H1 (cell line): ENCODE data around the gene NELFA. TPM values are rescaled to one million over a fixed set of nuclear protein-coding genes. Genes with fewer than 3 reads are reported as not detected.

Source experiments
- CBX8 ChIP-seq: fragments of 300-800, 300-1000 bp; sonication (generic); IDR thresholded peaks from 2 replicates; pipeline ENCODE4 v1.7.1; 2016; ENCODE audit warnings: low read depth, low read length, borderline replicate concordance
- CREB1 ChIP-seq: IDR thresholded peaks from 2 replicates; pipeline ENCODE4 v1.6.1; 2012; ENCODE audit warnings: inconsistent platforms
- E2F6 ChIP-seq: IDR thresholded peaks from 2 replicates; pipeline ENCODE4 v1.6.1; 2012; ENCODE audit warnings: inconsistent platforms
- polyA plus RNA-seq, 7 experiments: library from polyadenylated mRNA; depleted of rRNA in 3 of 7; stranded (reverse) in 5 of 7; unstranded in 2 of 7; fragments of >200 nt in 5 of 7; fragments of 200-250 nt in 2 of 7; gene quantifications; 1 replicate in 5 of 7; 2 replicates in 1 of 7; 4 replicates in 1 of 7; pipeline versions ENCODE4 v1.2.1 to v1.2.3, GENCODE V29; 2011 to 2013; ENCODE audit warnings: missing spikeins in 2 of 7, mixed read lengths in 2 of 7
- total RNA-seq: library from RNA; stranded (reverse); fragmentation: NEBNext Ultra II Directional; extraction: Animal tissue kit (Norgen Biotek cat#: 25700); gene quantifications from 2 replicates; pipeline ENCODE4 v1.2.1, GENCODE V29; 2021

Gene NELFA
- total and polyA plus RNA-seq, 2 of the 8 experiments (the other 6 are each of a cell fraction or from before 2014, with no cell fraction given) = 41.8 to 57.5 TPM

- TF ChIP-seq E2F6 (no peak), CREB1 (no peak), CBX8 (no peak)
These were observed 11.1 kb downstream of the NELFA start (continued) for GRCh38 chr4:1997712-1998111.
